Stomach smooth muscle (tissue), 2 donors: ENCODE measurements around the gene B3GNT5.

Experiments used
- H3K27ac ChIP-seq: one replicate; pipeline ENCODE4 v1.7.0; 2013; ENCODE audit warnings: mild to moderate bottlenecking, low read length, inconsistent platforms
- H3K27me3 ChIP-seq, 2 donors: one replicate each; pipeline ENCODE4 v1.7.0; 2013; ENCODE audit warnings: low read length in 2 of 2; ENCODE audit not compliant: insufficient read depth in 2 of 2, control insufficient read depth in 1 of 2
- H3K36me3 ChIP-seq, 2 donors: one replicate each; pipeline ENCODE4 v1.7.0; 2013; ENCODE audit warnings: low read length in 2 of 2; ENCODE audit not compliant: control insufficient read depth in 2 of 2, insufficient read depth in 2 of 2
- H3K4me1 ChIP-seq: one replicate; pipeline ENCODE4 v1.7.0; 2013; ENCODE audit warnings: low read length; ENCODE audit not compliant: control insufficient read depth, insufficient read depth
- H3K4me3 ChIP-seq, 2 donors: one replicate each; pipeline ENCODE4 v1.7.0; 2013; ENCODE audit warnings: low read length in 2 of 2
- H3K9ac ChIP-seq, 2 donors: one replicate each; pipeline ENCODE4 v1.7.0; 2013; ENCODE audit warnings: low read length in 2 of 2, mild to moderate bottlenecking in 1 of 2
- H3K9me3 ChIP-seq, 2 donors: one replicate each; pipeline ENCODE4 v1.7.0; 2013; ENCODE audit warnings: low read length in 2 of 2; ENCODE audit not compliant: control insufficient read depth in 2 of 2
- donor health status: healthy.
- donor health status: Pancreatic carcinoma.

B3GNT5 gene

GRCh38 chr3:183252973-183253527 is at the start of gene B3GNT5:
Gene B3GNT5, plus strand, starts transcription at chr3:183253253. Its CDS starts 16,546 bp downstream, at chr3:183269799.
- peak within 1 kb of the TSS; percentile 60 for H3K27ac ChIP-seq
- H3K4me1 ChIP-seq: peaks cover 5% of the 10 kb centered on the region
- no peaks in the 10 kb centered on the region for H3K36me3 ChIP-seq
- peaks cover 0 to 3% of the 10 kb centered on the region in 2 donors for H3K27me3 ChIP-seq
- H3K4me3 ChIP-seq: peak within 1 kb of the TSS; percentile 83 to 91
- H3K9me3 ChIP-seq: no peaks in the 10 kb centered on the region
- H3K9ac ChIP-seq: peak within 1 kb of the TSS; percentile 83 to 91

GRCh38 chr3:183203670-183204069 is 49.4 kb upstream of the B3GNT5 start:
- Histone ChIP-seq H3K4me1 (no peaks in the 10 kb centered on the region), H3K27ac (no peak overlapping the region), H3K9ac (no peak overlapping the region), H3K36me3 (no peaks in the 10 kb centered on the region), H3K27me3 (no peaks in the 10 kb centered on the region), H3K4me3 (no peak overlapping the region), H3K9me3 (peaks cover 0 to 7% of the 10 kb centered on the region in 2 donors)

- Histone ChIP-seq H3K9me3 (peaks cover 0 to 6% of the 10 kb centered on the region in 2 donors), H3K4me1 (no peaks in the 10 kb centered on the region), H3K4me3 (no peak overlapping the region), H3K9ac (no peak overlapping the region), H3K27ac (no peak overlapping the region), H3K27me3 (peaks cover 0 to 2% of the 10 kb centered on the region in 2 donors), H3K36me3 (no peaks in the 10 kb centered on the region)
Observed at GRCh38 chr3:183208260-183208659, 44.8 kb upstream of the B3GNT5 start.

GRCh38 chr3:183208800-183209199 is 44.3 kb upstream of the B3GNT5 start:
- Histone ChIP-seq H3K4me1 (no peaks in the 10 kb centered on the region), H3K4me3 (no peak overlapping the region), H3K36me3 (no peaks in the 10 kb centered on the region), H3K9me3 (peaks cover 0 to under 1% of the 10 kb centered on the region in 2 donors), H3K9ac (no peak overlapping the region), H3K27me3 (peaks cover 0 to 2% of the 10 kb centered on the region in 2 donors), H3K27ac (no peak overlapping the region)

GRCh38 chr3:183210341-183210740 is 42.7 kb upstream of the B3GNT5 start:
- Histone ChIP-seq H3K36me3 (no peaks in the 10 kb centered on the region), H3K4me3 (no peak overlapping the region), H3K27me3 (peaks cover 0 to 2% of the 10 kb centered on the region in 2 donors), H3K9me3 (no peaks in the 10 kb centered on the region), H3K9ac (no peak overlapping the region), H3K4me1 (no peaks in the 10 kb centered on the region), H3K27ac (no peak overlapping the region)

- no peaks in the 10 kb centered on the region for H3K9me3 ChIP-seq
- no peak overlapping the region for H3K27ac ChIP-seq
- H3K4me1 ChIP-seq: no peaks in the 10 kb centered on the region
- H3K4me3 ChIP-seq: no peak overlapping the region
- no peak overlapping the region for H3K9ac ChIP-seq
- H3K27me3 ChIP-seq: peaks cover 0 to 2% of the 10 kb centered on the region in 2 donors
- no peaks in the 10 kb centered on the region for H3K36me3 ChIP-seq
Observed at GRCh38 chr3:183210862-183211341, 42.2 kb upstream of the B3GNT5 start.

- Histone ChIP-seq H3K27me3 (peaks cover 0 to 2% of the 10 kb centered on the region in 2 donors), H3K4me1 (no peaks in the 10 kb centered on the region), H3K27ac (no peak overlapping the region), H3K9me3 (no peaks in the 10 kb centered on the region), H3K4me3 (no peak overlapping the region), H3K9ac (no peak overlapping the region), H3K36me3 (no peaks in the 10 kb centered on the region)
Observed at GRCh38 chr3:183211352-183211751, 41.7 kb upstream of the B3GNT5 start.

- Histone ChIP-seq H3K9ac (no peak overlapping the region), H3K27me3 (peaks cover 0 to 2% of the 10 kb centered on the region in 2 donors), H3K4me3 (no peak overlapping the region), H3K27ac (no peak overlapping the region), H3K36me3 (no peaks in the 10 kb centered on the region), H3K9me3 (no peaks in the 10 kb centered on the region), H3K4me1 (no peaks in the 10 kb centered on the region)
Observed at GRCh38 chr3:183212096-183212495, 41.0 kb upstream of the B3GNT5 start.

- Histone ChIP-seq H3K4me1 (no peaks in the 10 kb centered on the region), H3K27me3 (peaks cover 0 to 2% of the 10 kb centered on the region in 2 donors), H3K27ac (no peak overlapping the region), H3K9me3 (no peaks in the 10 kb centered on the region), H3K4me3 (no peak overlapping the region), H3K9ac (no peak overlapping the region), H3K36me3 (no peaks in the 10 kb centered on the region)
Observed at GRCh38 chr3:183212565-183212964, 40.5 kb upstream of the B3GNT5 start.

- Histone ChIP-seq H3K4me1 (no peaks in the 10 kb centered on the region), H3K9ac (no peak overlapping the region), H3K4me3 (no peak overlapping the region), H3K9me3 (no peaks in the 10 kb centered on the region), H3K27ac (no peak overlapping the region), H3K27me3 (peaks cover 0 to 2% of the 10 kb centered on the region in 2 donors), H3K36me3 (no peaks in the 10 kb centered on the region)
Observed at GRCh38 chr3:183213415-183214276, 39.4 kb upstream of the B3GNT5 start.

GRCh38 chr3:183214277-183214612 is 38.8 kb upstream of the B3GNT5 start:
- Histone ChIP-seq H3K4me3 (no peak overlapping the region), H3K27me3 (peaks cover 0 to 2% of the 10 kb centered on the region in 2 donors), H3K9ac (no peak overlapping the region), H3K9me3 (no peaks in the 10 kb centered on the region), H3K36me3 (no peaks in the 10 kb centered on the region), H3K4me1 (no peaks in the 10 kb centered on the region), H3K27ac (no peak overlapping the region)
